Gastrocnemius medialis (tissue), 4 donors: ENCODE results near the gene OTOG. TPM values are rescaled to one million over a fixed set of nuclear protein-coding genes. Genes with fewer than 3 reads are reported as not detected.

Source experiments
- ATAC-seq, 2 donors: fragments of 150-250 bp; one replicate each; pipeline ENCODE4 v1.9.1; 2016
- DNase-seq, 2 donors: peaks; one replicate each; pipeline ENCODE4 v3.0.0-alpha.2; 2019
- H3K27ac ChIP-seq, 4 donors: fragments of 200-600 bp; sonication (generic); 1 replicate in 1 of 4; 2 replicates in 3 of 4; pipeline ENCODE4 v1.5.1; 2016 to 2018; ENCODE audit warnings: mild to moderate bottlenecking in 2 of 4, moderate library complexity in 1 of 4
- H3K27me3 ChIP-seq, 3 donors: fragments of 200-600 bp; sonication (generic) in 2 of 3; 1 replicate in 1 of 3; 2 replicates in 2 of 3; pipeline versions ENCODE4 v1.5.1 to v1.6.0; 2016 to 2019; ENCODE audit warnings: mild to moderate bottlenecking in 1 of 3, moderate library complexity in 1 of 3
- H3K36me3 ChIP-seq, 2 donors: fragments of 200-600 bp; sonication (generic) in 1 of 2; one replicate each; pipeline ENCODE4 v1.5.1; 2017 to 2018
- H3K4me1 ChIP-seq, 2 donors: fragments of 200-600 bp; sonication (generic) in 1 of 2; one replicate each; pipeline ENCODE4 v1.5.1; 2016 to 2017; ENCODE audit warnings: mild to moderate bottlenecking in 2 of 2
- H3K4me3 ChIP-seq, 4 donors: fragments of 200-600 bp; sonication (generic) in 3 of 4; 1 replicate in 1 of 4; 2 replicates in 3 of 4; pipeline ENCODE4 v1.5.1; 2016 to 2019; ENCODE audit warnings: mild to moderate bottlenecking in 2 of 4
- H3K9me3 ChIP-seq, 3 donors: fragments of 200-600 bp; sonication (generic) in 2 of 3; 1 replicate in 1 of 3; 2 replicates in 2 of 3; pipeline ENCODE4 v1.5.1; 2016 to 2019
- POLR2A ChIP-seq, 2 donors: fragments of 450-650 bp; IDR thresholded peaks; one replicate each; pipeline ENCODE4 v1.6.1; 2017; ENCODE audit warnings: antibody characterized with exemption in 2 of 2, mild to moderate bottlenecking in 2 of 2, moderate library complexity in 2 of 2
- in situ Hi-C, 4 donors: fragments of 200-750 bp; cut with MboI; loops; one replicate each; pipeline versions ENCODE4 v1.15.0 to v1.8.0; 2017; ENCODE audit warnings: low sequenced_read_pairs in 4 of 4
- intact Hi-C: fragments of 100-400 bp; cut with DNase I; formaldehyde crosslinking; loops from one replicate; pipeline ENCODE4 v1.15.1; 2023; ENCODE audit warnings: low total_unique reads
- total RNA-seq, 4 donors: library from RNA; depleted of rRNA; stranded (reverse); fragments of >200 nt; gene quantifications; one replicate each; pipeline versions ENCODE4 v1.1.0 to v1.2.3, GENCODE V29; 2016
- TF ChIP-seq, protein P1 (sequence below), 5 experiments: fragments of 450-650 bp in 3 of 5; fragments of 200-600 bp in 2 of 5; sonication (generic) in 2 of 5; IDR thresholded peaks in 4 of 5; conservative IDR thresholded peaks in 1 of 5; 1 replicate in 4 of 5; 2 replicates in 1 of 5; pipeline ENCODE4 v1.5.1; 2016 to 2019; ENCODE audit warnings: antibody characterized with exemption in 5 of 5, mild to moderate bottlenecking in 3 of 5, moderate library complexity in 3 of 5

OTOG gene
- total RNA-seq, 4 donors from 2014 or later, result not detected

- ATAC-seq, result no peak
- intact Hi-C loops, result no loop called here
- DNase-seq, result no peak
- no peaks in the 10 kb centered on the region for H3K4me1 ChIP-seq
- no peak overlapping the region for H3K4me3 ChIP-seq
- no peaks in the 10 kb centered on the region for H3K9me3 ChIP-seq
- no peaks in the 10 kb centered on the region for H3K36me3 ChIP-seq
- TF ChIP-seq POLR2A (IDR thresholded peaks at IDR 0.05), result no peak
- TF ChIP-seq, protein P1, sequence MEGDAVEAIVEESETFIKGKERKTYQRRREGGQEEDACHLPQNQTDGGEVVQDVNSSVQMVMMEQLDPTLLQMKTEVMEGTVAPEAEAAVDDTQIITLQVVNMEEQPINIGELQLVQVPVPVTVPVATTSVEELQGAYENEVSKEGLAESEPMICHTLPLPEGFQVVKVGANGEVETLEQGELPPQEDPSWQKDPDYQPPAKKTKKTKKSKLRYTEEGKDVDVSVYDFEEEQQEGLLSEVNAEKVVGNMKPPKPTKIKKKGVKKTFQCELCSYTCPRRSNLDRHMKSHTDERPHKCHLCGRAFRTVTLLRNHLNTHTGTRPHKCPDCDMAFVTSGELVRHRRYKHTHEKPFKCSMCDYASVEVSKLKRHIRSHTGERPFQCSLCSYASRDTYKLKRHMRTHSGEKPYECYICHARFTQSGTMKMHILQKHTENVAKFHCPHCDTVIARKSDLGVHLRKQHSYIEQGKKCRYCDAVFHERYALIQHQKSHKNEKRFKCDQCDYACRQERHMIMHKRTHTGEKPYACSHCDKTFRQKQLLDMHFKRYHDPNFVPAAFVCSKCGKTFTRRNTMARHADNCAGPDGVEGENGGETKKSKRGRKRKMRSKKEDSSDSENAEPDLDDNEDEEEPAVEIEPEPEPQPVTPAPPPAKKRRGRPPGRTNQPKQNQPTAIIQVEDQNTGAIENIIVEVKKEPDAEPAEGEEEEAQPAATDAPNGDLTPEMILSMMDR (IDR thresholded peaks at IDR 0.05 in 4 of 5, conservative IDR thresholded peaks at IDR 0.05 in 1 of 5), result no peak
- peaks cover 0 to 2% (median 0%) of the 10 kb centered on the region in 3 donors for H3K27me3 ChIP-seq
- in situ Hi-C loops, result no loop called here
- no peak overlapping the region for H3K27ac ChIP-seq
These were observed 11.6 kb upstream of the OTOG start for GRCh38 chr11:17535488-17535887.

GRCh38 chr11:17537261-17537660, 9.8 kb upstream of the OTOG start:
- in situ Hi-C loops, result no loop called here
- intact Hi-C loops, result no loop called here
- Histone ChIP-seq H3K9me3 (no peaks in the 10 kb centered on the region), H3K4me1 (no peaks in the 10 kb centered on the region), H3K27ac (no peak overlapping the region), H3K27me3 (peaks cover 0 to 2% (median 0%) of the 10 kb centered on the region in 3 donors), H3K36me3 (no peaks in the 10 kb centered on the region), H3K4me3 (no peak overlapping the region)
- ATAC-seq (no peak), DNase-seq (no peak)
- TF ChIP-seq, protein P1 (IDR thresholded peaks at IDR 0.05 in 4 of 5, conservative IDR thresholded peaks at IDR 0.05 in 1 of 5), result no peak
- no peak for TF ChIP-seq POLR2A (IDR thresholded peaks at IDR 0.05)

GRCh38 chr11:17538054-17538453, 9.0 kb upstream of the OTOG start:
- Histone ChIP-seq H3K9me3 (no peaks in the 10 kb centered on the region), H3K36me3 (no peaks in the 10 kb centered on the region), H3K27me3 (no peaks in the 10 kb centered on the region), H3K4me1 (no peaks in the 10 kb centered on the region), H3K27ac (no peak overlapping the region), H3K4me3 (no peak overlapping the region)
- in situ Hi-C loops (no loop called here), intact Hi-C loops (no loop called here)
- ATAC-seq (no peak), DNase-seq (no peak)
- no peak for TF ChIP-seq POLR2A (IDR thresholded peaks at IDR 0.05)
- TF ChIP-seq, protein P1 (IDR thresholded peaks at IDR 0.05 in 4 of 5, conservative IDR thresholded peaks at IDR 0.05 in 1 of 5), result no peak

- intact Hi-C loops, result no loop called here
- no peaks in the 10 kb centered on the region for H3K9me3 ChIP-seq
- no peaks in the 10 kb centered on the region for H3K4me1 ChIP-seq
- in situ Hi-C loops, result no loop called here
- no peaks in the 10 kb centered on the region for H3K36me3 ChIP-seq
- no peak overlapping the region for H3K4me3 ChIP-seq
- TF ChIP-seq POLR2A (IDR thresholded peaks at IDR 0.05), result no peak
- TF ChIP-seq, protein P1 (IDR thresholded peaks at IDR 0.05 in 4 of 5, conservative IDR thresholded peaks at IDR 0.05 in 1 of 5), result no peak
- H3K27me3 ChIP-seq, result no peaks in the 10 kb centered on the region
- no peak overlapping the region for H3K27ac ChIP-seq
- ATAC-seq, result no peak
- DNase-seq, result no peak
These were observed 8.3 kb upstream of the OTOG start for GRCh38 chr11:17538731-17539130.

GRCh38 chr11:17540807-17541206, 6.3 kb upstream of the OTOG start:
- in situ Hi-C loops, result no loop called here
- no peak for ATAC-seq

More at GRCh38 chr11:17540807-17541206, 6.3 kb upstream of the OTOG start:
- no peaks in the 10 kb centered on the region for H3K9me3 ChIP-seq
- intact Hi-C loops, result no loop called here
- H3K4me3 ChIP-seq, result no peak overlapping the region
- no peaks in the 10 kb centered on the region for H3K27me3 ChIP-seq
- TF ChIP-seq POLR2A (IDR thresholded peaks at IDR 0.05), result no peak
- TF ChIP-seq, protein P1 (IDR thresholded peaks at IDR 0.05 in 4 of 5, conservative IDR thresholded peaks at IDR 0.05 in 1 of 5), result no peak
- no peak overlapping the region for H3K27ac ChIP-seq
- H3K4me1 ChIP-seq, result no peaks in the 10 kb centered on the region
- H3K36me3 ChIP-seq, result no peaks in the 10 kb centered on the region
- DNase-seq, result no peak
